Neural progenitor cell (in vitro differentiated cells): ENCODE measurements around the gene HTR1D. TPM values are rescaled to one million over a fixed set of nuclear protein-coding genes. Genes with fewer than 3 reads are reported as not detected.
A peak's percentile ranks its signal among the peaks of the same experiment; 100 is the strongest.

Experiments used
- DNase-seq: peaks from one replicate; pipeline ENCODE4 v3.0.0-alpha.2; 2016; ENCODE audit warnings: low spot score
- H2AFZ ChIP-seq: fragments of 200-600 bp; sonication (generic); replicated peaks from 2 replicates; pipeline ENCODE4 v1.6.1; 2016; ENCODE audit warnings: antibody characterized with exemption
- H3F3A ChIP-seq: fragments of 200-600 bp; sonication (generic); 2 replicates; pipeline ENCODE4 v1.6.1; 2016; ENCODE audit warnings: antibody characterized with exemption, low read depth
- H3K27ac ChIP-seq: fragments of 200-600 bp; sonication (generic); 2 replicates; pipeline ENCODE4 v1.5.1; 2016; ENCODE audit warnings: mild to moderate bottlenecking
- H3K27me3 ChIP-seq: fragments of 200-600 bp; sonication (generic); 2 replicates; pipeline ENCODE4 v1.6.1; 2016; ENCODE audit warnings: mild to moderate bottlenecking, moderate library complexity
- H3K36me3 ChIP-seq: fragments of 200-600 bp; sonication (generic); 2 replicates; pipeline ENCODE4 v1.5.1; 2016
- H3K4me1 ChIP-seq: fragments of 200-600 bp; sonication (generic); 2 replicates; pipeline ENCODE4 v1.6.1; 2016; ENCODE audit warnings: mixed run types
- H3K4me2 ChIP-seq: fragments of 200-600 bp; sonication (generic); 2 replicates; pipeline ENCODE4 v1.6.1; 2016
- H3K4me3 ChIP-seq: fragments of 200-600 bp; sonication (generic); 2 replicates; pipeline ENCODE4 v1.5.1; 2016
- H3K79me2 ChIP-seq: fragments of 200-600 bp; sonication (generic); 2 replicates; pipeline ENCODE4 v1.6.1; 2016; ENCODE audit warnings: low read depth
- H3K9ac ChIP-seq: fragments of 200-600 bp; sonication (generic); 2 replicates; pipeline ENCODE4 v1.6.1; 2016
- H3K9me3 ChIP-seq: fragments of 200-600 bp; sonication (generic); 2 replicates; pipeline ENCODE4 v1.5.1; 2016; ENCODE audit warnings: low read depth
- H4K20me1 ChIP-seq: fragments of 200-600 bp; sonication (generic); 2 replicates; pipeline ENCODE4 v1.6.1; 2016; ENCODE audit warnings: low read depth
- H3K27ac Mint-ChIP-seq: 3 replicates; pipeline ENCODE4 v1.8.0; 2021; ENCODE audit warnings: mixed read lengths
- H3K27me3 Mint-ChIP-seq: 2 replicates; pipeline ENCODE4 v1.8.0; 2022; ENCODE audit warnings: low read depth, mild to moderate bottlenecking, inconsistent platforms, moderate library complexity, mixed read lengths; ENCODE audit not compliant: insufficient read depth
- H3K36me3 Mint-ChIP-seq: 3 replicates; pipeline ENCODE4 v1.8.0; 2021; ENCODE audit warnings: mixed read lengths
- H3K4me1 Mint-ChIP-seq: 3 replicates; pipeline ENCODE4 v1.8.0; 2021; ENCODE audit warnings: mixed read lengths
- H3K4me3 Mint-ChIP-seq: 3 replicates; pipeline ENCODE4 v1.8.0; 2021; ENCODE audit warnings: mild to moderate bottlenecking, moderate library complexity, mixed read lengths
- H3K9me3 Mint-ChIP-seq: 3 replicates; pipeline ENCODE4 v1.8.0; 2020; ENCODE audit warnings: mixed read lengths
- EZH2 ChIP-seq: fragments of 200-600 bp; sonication (generic); IDR thresholded peaks from 2 replicates; pipeline ENCODE4 v1.6.1; 2017; ENCODE audit warnings: antibody characterized with exemption, mild to moderate bottlenecking, moderate library complexity
- EZH2phosphoT487 ChIP-seq: fragments of 200-600 bp; sonication (generic); IDR thresholded peaks from 2 replicates; pipeline ENCODE4 v1.6.1; 2017; ENCODE audit warnings: antibody characterized with exemption
- total RNA-seq: library from RNA; depleted of rRNA; stranded (reverse); fragments of >200 nt; gene quantifications from 2 replicates; pipeline ENCODE4 v1.2.3, GENCODE V29; 2015; ENCODE audit warnings: low replicate concordance
- TF ChIP-seq, protein P1 (sequence below): fragments of 200-600 bp; sonication (generic); IDR thresholded peaks from 2 replicates; pipeline ENCODE4 v1.5.1; 2017; ENCODE audit warnings: antibody characterized with exemption, mild to moderate bottlenecking

Gene HTR1D
- total RNA-seq, 1 donor from 2014 or later = 1.1 TPM

DNA sequence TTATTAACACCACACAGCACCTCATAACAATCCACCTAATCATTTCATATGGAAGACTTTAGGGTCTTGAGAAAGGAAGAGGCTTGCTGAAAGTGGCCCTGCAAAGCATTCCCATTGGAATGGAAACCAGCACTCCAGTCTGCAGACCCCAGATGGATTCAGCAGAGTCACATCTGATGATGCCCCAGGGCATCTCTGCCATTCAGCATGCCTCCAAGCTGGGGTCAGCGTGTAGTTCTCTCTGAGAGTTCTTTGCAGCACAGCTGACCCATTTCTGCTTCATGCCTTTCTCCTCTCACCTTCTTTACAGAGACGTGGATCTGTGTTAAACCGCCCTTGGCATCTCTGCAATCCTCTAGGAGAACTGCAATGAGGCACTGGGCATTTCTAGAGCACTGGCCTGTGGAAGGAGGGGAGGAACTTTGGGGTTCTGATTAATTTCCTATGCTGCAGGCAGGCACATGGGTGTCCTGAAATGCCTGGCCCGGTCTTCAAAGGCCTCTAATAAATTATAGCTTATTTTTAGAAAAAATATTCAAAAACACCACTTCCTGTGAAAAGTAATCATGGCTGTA lies 46.0 kb downstream of the HTR1D start:
- DNase-seq = no peak
- H3K27me3 ChIP-seq = peaks cover 19% of the 10 kb centered on the region
- no peak overlapping the region for H2AFZ ChIP-seq

DNA sequence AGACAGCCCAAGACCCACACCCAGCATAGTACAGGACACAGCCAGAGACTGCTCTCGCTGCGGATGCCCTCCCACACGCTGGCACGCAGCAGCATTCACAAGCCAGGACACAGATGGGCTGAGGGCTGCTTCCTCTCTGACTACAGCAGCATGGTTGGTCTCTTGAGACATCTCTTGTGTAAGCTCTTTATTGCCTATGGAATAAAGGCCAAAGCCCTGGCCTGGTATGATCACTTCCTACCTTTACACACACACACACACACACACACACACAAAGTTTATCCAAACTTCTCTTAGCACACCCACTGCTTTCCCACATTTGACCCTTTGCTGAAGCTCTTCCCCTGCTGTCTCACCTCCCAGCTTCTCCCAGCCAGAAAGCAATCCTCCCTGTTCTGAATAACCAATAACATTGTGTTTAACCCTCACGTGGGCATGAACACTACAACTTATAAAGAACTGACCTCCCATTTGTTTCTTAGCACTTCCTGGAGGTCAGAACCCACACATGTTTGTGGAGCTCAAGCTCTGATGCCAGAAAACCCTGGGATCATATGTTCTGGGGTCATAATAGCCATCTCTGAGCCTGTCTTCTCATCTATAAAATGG lies 47.5 kb downstream of the HTR1D start:
- peak overlapping the region; percentile 100 for H3K4me3 Mint-ChIP-seq
- H3K27me3 Mint-ChIP-seq = peaks cover 2% of the 10 kb centered on the region
- Histone ChIP-seq H3K9ac (no peak overlapping the region), H3K36me3 (no peaks in the 10 kb centered on the region), H3K4me3 (no peak overlapping the region), H3K27ac (no peak overlapping the region), H3K4me2 (no peak overlapping the region), H3K27me3 (peaks cover 4% of the 10 kb centered on the region), H3K79me2 (peaks cover 29% of the 10 kb centered on the region), H2AFZ (no peak overlapping the region), H4K20me1 (peaks cover 29% of the 10 kb centered on the region), H3F3A (peaks cover 15% of the 10 kb centered on the region), H3K9me3 (no peaks in the 10 kb centered on the region), H3K4me1 (peaks cover 6% of the 10 kb centered on the region)
- peaks cover 18% of the 10 kb centered on the region for H3K4me1 Mint-ChIP-seq
- TF ChIP-seq EZH2phosphoT487 (no peak), EZH2 (no peak)
- TF ChIP-seq, protein P1, sequence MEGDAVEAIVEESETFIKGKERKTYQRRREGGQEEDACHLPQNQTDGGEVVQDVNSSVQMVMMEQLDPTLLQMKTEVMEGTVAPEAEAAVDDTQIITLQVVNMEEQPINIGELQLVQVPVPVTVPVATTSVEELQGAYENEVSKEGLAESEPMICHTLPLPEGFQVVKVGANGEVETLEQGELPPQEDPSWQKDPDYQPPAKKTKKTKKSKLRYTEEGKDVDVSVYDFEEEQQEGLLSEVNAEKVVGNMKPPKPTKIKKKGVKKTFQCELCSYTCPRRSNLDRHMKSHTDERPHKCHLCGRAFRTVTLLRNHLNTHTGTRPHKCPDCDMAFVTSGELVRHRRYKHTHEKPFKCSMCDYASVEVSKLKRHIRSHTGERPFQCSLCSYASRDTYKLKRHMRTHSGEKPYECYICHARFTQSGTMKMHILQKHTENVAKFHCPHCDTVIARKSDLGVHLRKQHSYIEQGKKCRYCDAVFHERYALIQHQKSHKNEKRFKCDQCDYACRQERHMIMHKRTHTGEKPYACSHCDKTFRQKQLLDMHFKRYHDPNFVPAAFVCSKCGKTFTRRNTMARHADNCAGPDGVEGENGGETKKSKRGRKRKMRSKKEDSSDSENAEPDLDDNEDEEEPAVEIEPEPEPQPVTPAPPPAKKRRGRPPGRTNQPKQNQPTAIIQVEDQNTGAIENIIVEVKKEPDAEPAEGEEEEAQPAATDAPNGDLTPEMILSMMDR = no peak
- no peak overlapping the region for H3K27ac Mint-ChIP-seq
- peaks cover 1% of the 10 kb centered on the region for H3K36me3 Mint-ChIP-seq
- peak; percentile 23 for DNase-seq
- no peaks in the 10 kb centered on the region for H3K9me3 Mint-ChIP-seq

More for the DNA sequence above, 46.0 kb downstream of the HTR1D start:
- H3F3A ChIP-seq = peaks cover 15% of the 10 kb centered on the region
- no peak overlapping the region for H3K4me3 ChIP-seq
- H3K4me1 ChIP-seq = peaks cover 6% of the 10 kb centered on the region
- TF ChIP-seq EZH2 (no peak), EZH2phosphoT487 (no peak)
- TF ChIP-seq, protein P1 = no peak
- Mint-ChIP-seq H3K27me3 (peaks cover 4% of the 10 kb centered on the region), H3K27ac (no peak overlapping the region), H3K9me3 (no peaks in the 10 kb centered on the region), H3K4me1 (peaks cover 16% of the 10 kb centered on the region), H3K4me3 (no peak overlapping the region), H3K36me3 (no peaks in the 10 kb centered on the region)
- H3K9me3 ChIP-seq = no peaks in the 10 kb centered on the region
- no peak overlapping the region for H3K27ac ChIP-seq
- no peak overlapping the region for H3K9ac ChIP-seq
- H4K20me1 ChIP-seq = peaks cover 14% of the 10 kb centered on the region
- no peaks in the 10 kb centered on the region for H3K36me3 ChIP-seq
- H3K79me2 ChIP-seq = peaks cover 15% of the 10 kb centered on the region
- H3K4me2 ChIP-seq = no peak overlapping the region

DNA sequence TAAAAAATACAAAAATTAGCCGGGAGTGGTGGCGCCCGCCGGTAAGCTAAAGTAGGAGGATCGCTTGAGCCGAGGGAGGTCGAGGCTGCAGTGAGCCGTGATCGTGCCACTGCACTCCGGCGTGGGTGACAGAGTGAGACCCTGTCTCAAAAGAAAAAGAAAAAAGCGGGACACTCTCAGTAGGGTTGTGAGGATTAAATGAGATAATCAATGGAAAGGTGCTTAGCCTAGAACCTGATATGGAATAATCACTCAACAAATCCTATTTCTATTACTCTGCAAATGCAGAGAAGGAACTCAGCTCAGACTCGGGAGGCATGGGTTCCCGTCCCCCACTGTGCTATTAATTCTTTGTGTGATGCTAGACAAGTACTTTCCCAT lies 48.1 kb downstream of the HTR1D start:
- peaks cover 15% of the 10 kb centered on the region for H3F3A ChIP-seq
- peaks cover 35% of the 10 kb centered on the region for H4K20me1 ChIP-seq
- H3K4me1 Mint-ChIP-seq = peaks cover 18% of the 10 kb centered on the region
- H3K27ac Mint-ChIP-seq = peak overlapping the region; percentile 17
- H3K27me3 Mint-ChIP-seq = peaks cover 2% of the 10 kb centered on the region
- H3K27ac ChIP-seq = no peak overlapping the region
- no peak for TF ChIP-seq EZH2phosphoT487
- TF ChIP-seq, protein P1 = no peak
- no peak for TF ChIP-seq EZH2
- no peak for DNase-seq
- H3K9me3 ChIP-seq = no peaks in the 10 kb centered on the region
- peak overlapping the region; percentile 14 for H3K4me2 ChIP-seq
- peak overlapping the region; percentile 94 for H3K4me3 ChIP-seq
- H3K9me3 Mint-ChIP-seq = no peaks in the 10 kb centered on the region
- H3K79me2 ChIP-seq = peaks cover 36% of the 10 kb centered on the region
- peak overlapping the region; percentile 100 for H3K4me3 Mint-ChIP-seq
- H3K36me3 Mint-ChIP-seq = peaks cover 1% of the 10 kb centered on the region
- no peak overlapping the region for H3K9ac ChIP-seq
- H2AFZ ChIP-seq = no peak overlapping the region
- H3K4me1 ChIP-seq = peaks cover 6% of the 10 kb centered on the region
- no peaks in the 10 kb centered on the region for H3K27me3 ChIP-seq
- no peaks in the 10 kb centered on the region for H3K36me3 ChIP-seq
